ENCODE data around the gene ZKSCAN8.

The ZKSCAN8 gene

DNA sequence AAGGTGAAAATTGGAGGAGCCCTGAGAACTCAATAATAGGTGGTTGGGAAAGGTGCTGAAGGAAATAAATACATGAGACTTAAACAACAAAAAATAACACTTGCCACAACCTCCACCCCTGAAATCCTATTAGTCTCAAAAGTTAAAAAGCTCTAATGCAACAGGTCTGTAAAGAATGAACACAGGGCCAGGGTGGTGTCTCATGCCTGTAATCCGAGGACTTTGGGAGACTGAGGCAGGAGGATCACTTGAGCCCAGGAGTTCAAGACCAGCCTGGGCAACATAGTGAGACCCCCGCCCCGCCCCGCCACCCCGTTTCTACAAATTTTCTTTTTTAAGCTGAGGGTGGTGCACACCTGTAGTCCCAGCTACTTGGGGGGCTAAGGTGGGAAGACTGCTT lies 1.1 kb upstream of the ZKSCAN8 start:
- FAIRE-seq, result no peak

DNA sequence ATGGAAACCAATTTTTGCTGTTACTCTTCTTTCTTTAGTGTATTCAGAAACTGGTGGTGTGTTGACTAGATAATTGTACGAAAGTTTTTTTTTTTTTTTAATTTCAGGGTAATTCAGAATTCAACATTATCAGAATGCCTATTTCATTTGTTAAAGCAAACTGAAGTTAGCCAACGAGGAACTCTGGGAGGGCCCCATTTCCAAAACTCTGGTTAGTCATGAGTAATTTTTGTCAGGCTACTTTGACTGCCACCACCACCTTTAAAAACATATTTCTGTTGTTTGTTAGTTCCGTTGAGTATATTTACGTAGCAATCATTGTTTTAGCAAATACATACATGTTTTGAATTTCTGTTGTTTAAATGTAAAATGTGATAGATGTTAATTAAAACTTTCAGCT lies 763 bp downstream of the ZKSCAN8 start:
- no peak for FAIRE-seq

- FAIRE-seq, result no peak
Observed at GRCh38 chr6:28145231-28145630, 3.5 kb downstream of the ZKSCAN8 start.

- FAIRE-seq, result no peak
Observed at GRCh38 chr6:28152531-28152930, 10.8 kb downstream of the ZKSCAN8 start.

- FAIRE-seq, result no peak
Observed at GRCh38 chr6:28153546-28153945, 11.9 kb downstream of the ZKSCAN8 start.

GRCh38 chr6:28154357-28154756 lies 12.7 kb downstream of the ZKSCAN8 start:
- no peak for FAIRE-seq

DNA sequence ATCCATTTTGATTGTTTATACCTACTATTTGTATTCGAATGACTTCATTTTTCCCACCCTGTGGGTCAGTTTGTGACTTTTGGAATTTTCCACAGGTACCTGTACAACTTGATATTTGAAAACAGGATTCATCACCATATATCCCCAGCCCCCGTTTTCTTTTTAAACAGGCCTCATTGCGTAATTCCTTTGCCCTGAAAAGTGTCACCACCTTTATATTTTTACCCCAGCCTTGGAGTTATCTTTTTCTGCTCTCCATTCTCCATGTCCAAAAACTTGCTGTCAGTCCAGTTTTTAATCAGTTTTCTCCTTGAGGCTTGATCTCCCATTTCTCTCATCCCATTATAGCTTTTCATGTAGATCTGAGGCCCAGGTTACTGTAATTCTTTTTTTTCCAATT lies 16.6 kb downstream of the ZKSCAN8 start:
- no peak for FAIRE-seq

DNA sequence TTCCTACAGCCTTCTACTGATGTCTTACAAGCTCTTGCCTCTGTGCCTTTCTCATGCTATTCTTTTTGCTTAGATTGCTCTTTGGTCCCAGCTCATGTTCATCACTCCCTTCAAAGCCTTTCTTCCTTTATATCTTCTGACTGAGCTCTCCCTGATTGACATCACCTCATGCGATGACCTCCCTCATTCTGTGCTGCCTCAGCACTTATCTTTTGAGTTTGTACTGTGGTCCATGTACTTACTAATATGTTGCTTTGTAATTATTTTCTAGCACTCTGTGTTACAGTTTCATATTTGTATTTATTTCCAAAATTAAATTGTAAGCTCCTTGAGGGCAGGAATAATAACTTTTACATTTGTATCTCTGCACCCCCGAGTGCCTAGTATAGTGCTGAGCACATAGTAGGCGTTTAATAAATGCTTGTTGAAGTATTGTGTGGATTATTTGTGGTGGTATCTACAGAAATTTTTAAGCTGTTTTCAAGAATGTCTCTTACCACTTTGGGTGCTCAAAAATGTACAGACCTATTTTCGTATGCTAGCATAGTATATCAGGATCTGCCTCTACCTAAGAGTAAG lies 17.4 kb downstream of the ZKSCAN8 start:
- FAIRE-seq, result no peak

DNA sequence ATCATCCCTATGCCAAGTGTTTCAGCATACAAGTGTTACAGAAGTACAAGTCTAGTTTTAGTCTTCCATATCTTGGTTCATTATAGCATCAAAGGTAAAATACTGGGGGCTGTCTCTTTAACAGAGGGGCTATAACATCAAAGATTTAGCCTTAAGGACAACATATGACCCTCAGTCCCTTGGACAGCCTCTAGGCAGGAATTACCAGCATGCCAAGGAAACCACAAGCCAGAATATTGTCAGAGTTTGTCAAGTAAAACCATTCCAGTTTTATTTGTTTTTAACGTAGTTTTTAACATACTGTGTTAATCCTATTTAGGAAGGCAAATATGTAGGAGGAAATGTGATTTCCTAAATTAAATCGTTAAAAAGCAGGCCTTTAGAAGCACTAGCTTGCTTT lies 18.6 kb downstream of the ZKSCAN8 start:
- FAIRE-seq, result no peak

- FAIRE-seq, result no peak
Observed at GRCh38 chr6:28161410-28162079, 19.9 kb downstream of the ZKSCAN8 start.

- FAIRE-seq, result no peak
Observed at GRCh38 chr6:28165563-28165962, 23.9 kb downstream of the ZKSCAN8 start.

GRCh38 chr6:28167068-28167467 lies 25.4 kb downstream of the ZKSCAN8 start:
- FAIRE-seq, result no peak

DNA sequence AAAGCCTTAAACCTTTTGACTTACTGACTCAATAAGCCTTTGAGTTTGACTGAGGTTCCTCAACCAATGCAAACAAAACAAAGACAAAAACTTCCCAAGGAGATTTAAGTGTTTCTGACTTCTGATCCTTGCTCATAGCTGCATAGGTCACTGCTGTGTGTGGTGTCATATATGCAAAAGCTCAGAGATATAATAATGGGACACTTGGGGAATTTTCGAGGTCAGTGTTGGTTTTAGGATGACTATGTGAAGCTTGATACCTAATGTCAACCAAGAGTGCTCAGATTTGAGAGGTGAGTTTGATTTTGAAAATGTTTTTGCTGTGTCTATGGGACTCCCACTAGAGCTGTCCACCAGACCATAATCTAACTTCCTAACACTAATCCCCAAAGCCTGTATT lies 26.2 kb downstream of the ZKSCAN8 start:
- no peak for FAIRE-seq

DNA sequence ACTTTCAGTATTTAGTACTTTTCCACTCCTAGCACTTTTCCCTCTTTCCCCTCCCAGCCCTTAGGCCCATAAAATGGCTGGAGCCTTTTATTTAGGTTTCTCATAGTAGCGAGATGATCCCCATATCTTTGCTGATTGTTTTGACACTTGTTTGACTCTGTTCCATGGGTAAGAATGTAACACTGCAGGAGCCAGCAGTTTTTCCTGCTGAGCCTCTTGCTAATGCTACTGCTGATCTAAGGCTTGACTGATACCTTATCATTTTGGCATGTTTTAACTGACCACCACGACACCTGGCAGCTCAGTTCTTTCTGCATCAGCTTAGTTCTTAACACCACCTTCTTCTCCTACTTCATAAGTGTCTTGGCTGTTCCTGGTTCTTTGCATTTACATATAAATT lies 29.6 kb downstream of the ZKSCAN8 start:
- no peak for FAIRE-seq

GRCh38 chr6:28172006-28172405 lies 30.3 kb downstream of the ZKSCAN8 start:
- no peak for FAIRE-seq

DNA sequence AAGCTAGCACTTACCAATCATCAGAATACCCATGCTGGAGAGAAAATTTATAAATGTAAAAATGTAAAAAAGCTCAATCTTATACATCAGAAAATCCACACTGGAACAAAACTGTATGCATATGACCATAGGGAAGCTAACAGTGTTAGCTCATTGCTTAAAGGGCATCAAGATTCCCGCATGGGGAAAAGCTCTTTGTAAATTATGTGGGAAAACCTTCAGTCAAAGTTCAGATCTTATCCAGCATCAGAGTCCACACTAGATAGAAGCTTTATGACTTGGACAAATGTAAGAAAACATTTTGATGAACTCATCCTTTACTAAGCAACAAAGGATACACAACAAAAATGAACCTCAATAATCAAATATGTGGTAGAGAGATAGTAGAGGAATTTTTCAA lies 34.7 kb downstream of the ZKSCAN8 start:
- FAIRE-seq, result no peak

DNA sequence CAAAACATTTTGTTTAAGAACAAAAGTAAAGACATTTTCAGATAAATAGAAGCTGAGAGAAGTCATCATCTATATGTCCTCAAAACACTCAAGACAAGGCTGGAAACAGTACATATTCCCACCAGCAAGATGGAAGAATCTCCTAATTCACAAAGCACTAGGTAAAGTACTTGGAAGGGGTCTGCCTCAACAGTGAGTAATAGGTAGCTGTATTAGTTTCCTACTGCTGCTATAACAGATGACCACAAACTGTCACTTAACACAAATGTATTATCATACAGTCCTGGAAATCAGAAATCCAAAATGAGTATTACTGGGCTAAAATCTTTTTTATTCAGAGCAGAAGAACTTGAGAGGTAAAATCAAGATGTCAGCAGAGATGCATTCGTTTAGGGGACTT lies 40.6 kb downstream of the ZKSCAN8 start:
- no peak for FAIRE-seq

GRCh38 chr6:28188111-28188979 lies 46.7 kb downstream of the ZKSCAN8 start:
- FAIRE-seq, result no peak

- FAIRE-seq, result no peak
Observed at GRCh38 chr6:28200020-28200419, 58.3 kb downstream of the ZKSCAN8 start.

GRCh38 chr6:28203201-28203600 lies 61.5 kb downstream of the ZKSCAN8 start:
- no peak for FAIRE-seq

DNA sequence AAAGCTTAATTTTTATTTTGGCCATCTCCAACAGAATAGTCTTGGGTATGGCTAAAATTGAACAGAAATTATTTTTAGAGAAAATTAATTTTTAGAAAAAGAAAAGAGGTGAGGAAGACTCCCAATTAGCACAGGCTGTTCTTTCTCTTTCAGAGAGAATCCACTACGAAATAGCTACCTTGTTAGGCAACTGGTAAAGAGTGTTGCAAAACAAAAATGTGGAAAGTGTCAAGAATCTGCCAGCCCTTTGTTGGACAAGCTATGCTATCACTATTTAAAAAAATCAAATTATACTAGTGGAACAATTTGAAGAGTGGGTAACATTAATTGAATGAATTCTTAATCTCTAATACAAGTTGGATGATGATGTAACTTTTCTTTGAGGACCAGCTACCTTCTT lies 64.2 kb downstream of the ZKSCAN8 start:
- FAIRE-seq, result no peak

GRCh38 chr6:28206527-28206926 lies 64.8 kb downstream of the ZKSCAN8 start:
- FAIRE-seq, result no peak

DNA sequence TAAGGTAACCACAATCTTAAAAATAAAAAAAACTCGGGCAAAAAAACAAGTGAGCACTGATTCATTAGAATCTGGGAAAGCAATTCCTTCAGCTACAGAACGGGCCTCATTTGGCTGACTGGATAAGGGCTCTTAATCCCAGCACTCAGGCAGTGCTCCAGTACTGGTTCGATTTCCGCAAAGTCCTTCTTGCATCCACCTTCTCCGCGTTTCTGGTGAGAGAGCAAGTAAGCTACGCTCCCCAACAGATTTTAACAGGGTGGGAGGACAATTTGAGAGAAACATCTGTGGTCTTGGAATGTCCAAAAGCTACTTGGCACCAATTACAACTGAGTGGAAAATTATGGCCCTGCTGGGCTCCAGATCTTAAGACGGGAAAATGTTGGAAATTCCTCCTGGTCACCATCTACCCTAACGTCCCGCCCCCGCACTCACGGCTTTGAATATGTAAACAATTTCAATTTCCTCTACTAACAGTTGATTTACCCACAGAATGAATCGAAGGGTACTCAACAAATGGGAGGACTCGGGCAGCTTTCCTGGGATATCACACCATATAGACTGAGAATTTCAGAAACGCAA lies 65.3 kb downstream of the ZKSCAN8 start:
- FAIRE-seq, result no peak
